Panc1 (cell line): Measurements from ENCODE around the gene ALOXE3. TPM values are rescaled to one million over a fixed set of nuclear protein-coding genes. Genes with fewer than 3 reads are reported as not detected.

Source experiments
- ATAC-seq: fragments of 200-7000 bp; cut with Tn5 transposase; 2 replicates; pipeline ENCODE4 v1.9.1; 2020; ENCODE audit warnings: mild to moderate bottlenecking, moderate library complexity
- BruUV-seq: library from RNA; stranded (reverse); fragments of 400-500 nt; replicated peaks from 2 replicates; lab custom pipeline; 2021; lab: Mats Ljungman, UMichigan
- CTCF ChIA-PET: fragments of 300-600 bp; sonication (Branson Sonifier 250); formaldehyde crosslinking; loops from one replicate; lab custom pipeline; 2022; ENCODE audit warnings: antibody characterized with exemption; lab: Charles Lee
- POLR2A ChIA-PET: fragments of 300-600 bp; sonication (Branson Sonifier 250); formaldehyde crosslinking; loops from one replicate; lab custom pipeline; 2022; ENCODE audit warnings: antibody characterized with exemption; lab: Charles Lee
- DNase-seq: peaks from one replicate; pipeline ENCODE4 v3.0.0-alpha.2; 2010; ENCODE audit warnings: low read depth, low spot score
- H3K27ac ChIP-seq: 2 replicates; pipeline ENCODE4 v1.5.1; 2011; ENCODE audit warnings: mild to moderate bottlenecking, low read length, inconsistent platforms
- H3K27me3 ChIP-seq: fragments of 200-500 bp; sonication (Bioruptor generic); 2 replicates; pipeline ENCODE4 v1.6.0; 2014; ENCODE audit warnings: low read length, inconsistent platforms; ENCODE audit not compliant: control insufficient read depth, insufficient read depth
- H3K36me3 ChIP-seq: fragments of 200-500 bp; sonication (Bioruptor generic); 2 replicates; pipeline ENCODE4 v1.5.1; 2014; ENCODE audit warnings: inconsistent platforms, mild to moderate bottlenecking, low read length, moderate library complexity; ENCODE audit not compliant: control insufficient read depth, insufficient read depth
- H3K4me1 ChIP-seq: 2 replicates; pipeline ENCODE4 v1.5.1; 2011; ENCODE audit warnings: inconsistent platforms, mild to moderate bottlenecking, low read length, moderate library complexity; ENCODE audit not compliant: control insufficient read depth, insufficient read depth
- H3K4me3 ChIP-seq, 2 experiments: 2 replicates each; pipeline ENCODE4 v1.5.1; 2011 to 2012; ENCODE audit warnings: low read depth in 2 of 2, low read length in 2 of 2, mild to moderate bottlenecking in 2 of 2, inconsistent platforms in 1 of 2, moderate library complexity in 1 of 2
- H3K9me3 ChIP-seq: fragments of 200-500 bp; sonication (Bioruptor generic); 2 replicates; pipeline ENCODE4 v1.5.1; 2014; ENCODE audit warnings: low read depth, mild to moderate bottlenecking, inconsistent platforms, low read length, moderate library complexity; ENCODE audit not compliant: control insufficient read depth, insufficient read depth
- POLR2AphosphoS5 ChIP-seq: IDR thresholded peaks from 2 replicates; pipeline ENCODE4 v1.6.1; 2012; ENCODE audit warnings: mild to moderate bottlenecking, low read depth, low read length, moderate library complexity
- REST ChIP-seq, 2 experiments: IDR thresholded peaks; 2 replicates each; pipeline ENCODE4 v1.6.1; 2011 to 2012; ENCODE audit warnings: low read depth in 2 of 2, control low read depth in 1 of 2, low read length in 1 of 2, mild to moderate bottlenecking in 1 of 2, moderate library complexity in 1 of 2; ENCODE audit not compliant: insufficient read depth in 1 of 2
- SIN3A ChIP-seq: IDR thresholded peaks from 2 replicates; pipeline ENCODE4 v1.6.1; 2012; ENCODE audit warnings: low read depth, mild to moderate bottlenecking, low read length, moderate library complexity, borderline replicate concordance; ENCODE audit not compliant: insufficient read depth
- TCF7L2 ChIP-seq: IDR thresholded peaks from 2 replicates; pipeline ENCODE4 v1.6.1; 2011; ENCODE audit warnings: mild to moderate bottlenecking, low read depth, low read length, inconsistent platforms
- in situ Hi-C: cut with HindIII; loops from 2 replicates; pipeline ENCODE4 v1.10.0; 2016; ENCODE audit warnings: low sequenced_read_pairs, low pct_unique_long_range_greater_than_20kb
- intact Hi-C: fragments of 100-400 bp; cut with micrococcal nuclease; formaldehyde crosslinking; loops from one replicate; pipeline ENCODE4 v1.10.0; 2022; ENCODE audit not compliant: unreplicated experiment
- total RNA-seq: library from RNA; stranded (reverse); gene quantifications from one replicate; pipeline ENCODE4 v1.2.1, GENCODE V29; 2021; ENCODE audit not compliant: unreplicated experiment
- TF ChIP-seq, protein P1 (sequence below): fragments of 450-650 bp; IDR thresholded peaks from 2 replicates; pipeline ENCODE4 v1.5.1; 2017; ENCODE audit warnings: mild to moderate bottlenecking

The ALOXE3 gene
- total RNA-seq, 1 experiment from 2014 or later = 0.46 TPM

DNA sequence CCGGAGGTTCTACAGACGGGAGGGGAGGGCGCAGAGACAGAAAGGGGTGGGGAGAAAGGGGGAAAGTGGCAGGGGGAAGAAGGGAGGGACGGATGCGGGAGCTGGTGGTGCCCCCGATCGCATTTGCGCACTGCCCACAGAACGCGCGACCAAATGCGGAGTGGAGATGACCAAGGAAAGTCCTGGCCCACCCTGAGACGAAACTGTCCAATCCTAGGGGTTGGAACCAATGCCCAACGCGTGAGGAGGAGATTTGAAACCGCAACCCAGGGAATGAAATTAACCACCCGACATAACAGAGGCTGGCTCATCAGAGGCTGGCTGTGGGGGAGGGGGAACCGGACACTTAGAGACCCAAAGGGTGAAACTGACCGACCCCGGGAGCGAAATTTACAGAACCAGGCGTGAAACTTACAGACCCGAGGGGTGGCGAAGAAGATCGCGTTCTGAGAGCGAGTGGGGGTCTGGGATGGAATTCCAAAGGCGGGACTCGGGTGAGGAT, 4.2 kb upstream of the ALOXE3 start:
- DNase-seq (no peak), ATAC-seq (no peak)
- in situ Hi-C loops = no loop called here
- Histone ChIP-seq H3K4me3 (peak overlapping the region; percentile 60 to 92), H3K9me3 (no peaks in the 10 kb centered on the region), H3K27me3 (no peaks in the 10 kb centered on the region), H3K27ac (peak overlapping the region; percentile 65; the same call in 1 of the 2 replicates), H3K36me3 (no peaks in the 10 kb centered on the region), H3K4me1 (peaks cover 7% of the 10 kb centered on the region)
- CTCF ChIA-PET = interaction anchor here (0.5 to 0.7 kb wide), 2 partner anchors 39 to 272 kb away, joined by 3 read pairs; no protein-coding TSS in a partner anchor
- intact Hi-C loops = loop anchor here (10.0 kb wide), 1 partner anchor 102 kb away; no protein-coding TSS in a partner anchor
- no peak for TF ChIP-seq POLR2AphosphoS5
- no peak for TF ChIP-seq TCF7L2
- no peak for TF ChIP-seq SIN3A
- TF ChIP-seq REST (IDR thresholded peaks at IDR 0.05; ENCODE audit: insufficient read depth in 1 of 2, low read depth in 2 of 2, low read length in 1 of 2) = no peak
- TF ChIP-seq, protein P1, sequence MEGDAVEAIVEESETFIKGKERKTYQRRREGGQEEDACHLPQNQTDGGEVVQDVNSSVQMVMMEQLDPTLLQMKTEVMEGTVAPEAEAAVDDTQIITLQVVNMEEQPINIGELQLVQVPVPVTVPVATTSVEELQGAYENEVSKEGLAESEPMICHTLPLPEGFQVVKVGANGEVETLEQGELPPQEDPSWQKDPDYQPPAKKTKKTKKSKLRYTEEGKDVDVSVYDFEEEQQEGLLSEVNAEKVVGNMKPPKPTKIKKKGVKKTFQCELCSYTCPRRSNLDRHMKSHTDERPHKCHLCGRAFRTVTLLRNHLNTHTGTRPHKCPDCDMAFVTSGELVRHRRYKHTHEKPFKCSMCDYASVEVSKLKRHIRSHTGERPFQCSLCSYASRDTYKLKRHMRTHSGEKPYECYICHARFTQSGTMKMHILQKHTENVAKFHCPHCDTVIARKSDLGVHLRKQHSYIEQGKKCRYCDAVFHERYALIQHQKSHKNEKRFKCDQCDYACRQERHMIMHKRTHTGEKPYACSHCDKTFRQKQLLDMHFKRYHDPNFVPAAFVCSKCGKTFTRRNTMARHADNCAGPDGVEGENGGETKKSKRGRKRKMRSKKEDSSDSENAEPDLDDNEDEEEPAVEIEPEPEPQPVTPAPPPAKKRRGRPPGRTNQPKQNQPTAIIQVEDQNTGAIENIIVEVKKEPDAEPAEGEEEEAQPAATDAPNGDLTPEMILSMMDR = no peak
- BruUV-seq = no TSS peak
- POLR2A ChIA-PET = no interaction called here

GRCh38 chr17:8121681-8122421, 3.5 kb upstream of the ALOXE3 start:
- no peaks in the 10 kb centered on the region for H3K9me3 ChIP-seq
- TF ChIP-seq, protein P1 = peak; percentile 94
- 0 out of 2 replicates have a peak, but pooled peaks have one; percentile 25 for TF ChIP-seq SIN3A
- no peak for TF ChIP-seq POLR2AphosphoS5
- ATAC-seq = peak; percentile 56
- BruUV-seq = no TSS peak
- no peaks in the 10 kb centered on the region for H3K36me3 ChIP-seq
- no peaks in the 10 kb centered on the region for H3K27me3 ChIP-seq
- DNase-seq = no peak
- 0 out of 2 replicates have a peak, but pooled peaks cover 4% of the 10 kb centered on the region for H3K4me1 ChIP-seq
- H3K27ac ChIP-seq = peak overlapping the region; percentile 65; the same call in 1 of the 2 replicates
- CTCF ChIA-PET = interaction anchor here (0.5 to 0.7 kb wide), 3 partner anchors 32 to 80 kb away, joined by 3 to 4 read pairs (median 3); no protein-coding TSS in a partner anchor
- H3K4me3 ChIP-seq = peak overlapping the region; percentile 60 to 92
- intact Hi-C loops = loop anchor here (10.0 kb wide), 1 partner anchor 103 kb away; no protein-coding TSS in a partner anchor
- in situ Hi-C loops = no loop called here
- POLR2A ChIA-PET = interaction anchor here (0.6 kb wide), 1 partner anchor 235 kb away, joined by 3 read pairs; no protein-coding TSS in a partner anchor
